Thoracic aorta (tissue), 2 donors: Measurements from ENCODE around the gene TGIF2. TPM values are rescaled to one million over a fixed set of nuclear protein-coding genes. Genes with fewer than 3 reads are reported as not detected.

Source experiments
- ATAC-seq: fragments of 150-250 bp; one replicate; pipeline ENCODE4 v1.8.0; 2017; ENCODE audit warnings: low read depth; ENCODE audit not compliant: insufficient number of reproducible peaks, low FRiP score
- DNase-seq: peaks from one replicate; pipeline ENCODE4 v3.0.0-alpha.2; 2020; ENCODE audit warnings: low spot score
- H3K27ac ChIP-seq, 2 donors: fragments of 200-600 bp; sonication (generic); 1 replicate in 1 of 2; 2 replicates in 1 of 2; pipeline ENCODE4 v1.5.1; 2016; ENCODE audit warnings: mild to moderate bottlenecking in 2 of 2, moderate library complexity in 2 of 2
- H3K27me3 ChIP-seq: fragments of 200-600 bp; sonication (generic); replicated peaks from 2 replicates; pipeline ENCODE4 v1.6.0; 2016; ENCODE audit warnings: mild to moderate bottlenecking; ENCODE audit not compliant: insufficient read depth
- H3K36me3 ChIP-seq: fragments of 200-600 bp; sonication (generic); one replicate; pipeline ENCODE4 v1.5.1; 2016
- H3K4me1 ChIP-seq, 2 donors: fragments of 200-600 bp; sonication (generic); 1 replicate in 1 of 2; 2 replicates in 1 of 2; pipeline versions ENCODE4 v1.5.1 to v1.6.0; 2016; ENCODE audit warnings: low read depth in 2 of 2, mild to moderate bottlenecking in 1 of 2; ENCODE audit not compliant: control insufficient read depth in 1 of 2
- H3K4me3 ChIP-seq: fragments of 200-600 bp; sonication (generic); 2 replicates; pipeline ENCODE4 v1.5.1; 2016; ENCODE audit warnings: mild to moderate bottlenecking
- H3K9me3 ChIP-seq: fragments of 200-600 bp; sonication (generic); 2 replicates; pipeline ENCODE4 v1.5.1; 2016
- total RNA-seq, 2 donors: library from RNA; depleted of rRNA; stranded (reverse); fragments of >200 nt; gene quantifications; one replicate each; pipeline versions ENCODE4 v1.1.0 to v1.2.3, GENCODE V29; 2016
- TF ChIP-seq, protein P1 (sequence below): fragments of 200-600 bp; sonication (generic); IDR thresholded peaks from one replicate; pipeline ENCODE4 v1.5.1; 2019; ENCODE audit warnings: antibody characterized with exemption

Gene TGIF2
- total RNA-seq, 2 donors from 2014 or later = 13.4 to 14.2 TPM

DNA sequence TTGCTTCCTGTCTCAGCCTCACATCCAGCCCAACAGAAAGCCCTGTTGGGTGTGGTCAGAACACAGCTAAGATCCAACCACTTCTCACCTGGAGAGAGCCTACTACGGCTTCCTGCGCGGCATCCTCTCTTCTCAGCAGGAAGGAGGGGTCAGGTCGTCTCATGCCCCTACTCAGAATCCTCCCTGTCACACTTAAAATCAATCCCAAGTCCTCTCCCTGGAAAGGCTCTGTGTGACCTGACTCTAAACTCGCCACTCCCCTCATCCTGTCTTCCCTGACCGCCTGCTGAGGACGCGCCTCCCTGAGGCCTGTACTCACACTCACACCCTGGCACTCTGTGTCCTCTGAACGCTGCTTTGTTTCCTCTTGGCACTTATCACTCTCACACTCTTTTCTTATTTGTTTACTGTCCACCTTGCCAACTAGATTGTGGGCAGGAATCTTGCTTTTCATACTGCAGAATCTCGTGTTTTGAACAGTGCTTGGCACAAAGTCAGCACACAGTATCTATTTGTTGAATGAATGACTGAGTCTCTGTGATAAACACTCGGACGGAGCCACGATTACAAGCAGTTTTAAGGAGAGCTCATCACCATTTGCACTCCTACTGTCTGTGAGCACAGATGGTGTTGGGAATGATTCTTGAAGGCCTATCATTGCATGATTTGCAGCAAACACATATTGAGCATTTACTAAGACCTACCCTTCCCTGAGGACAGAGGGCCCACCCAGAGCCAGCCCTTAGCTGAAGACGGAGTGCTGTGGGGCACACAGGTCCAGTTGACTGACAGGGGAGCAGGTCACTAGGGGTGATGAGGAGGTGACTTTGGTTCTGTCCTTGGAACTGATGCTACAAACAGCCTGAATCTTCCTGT lies 50.9 kb downstream of the TGIF2 start:
- Histone ChIP-seq H3K9me3 (no peaks in the 10 kb centered on the region), H3K27me3 (no peaks in the 10 kb centered on the region), H3K27ac (no peak overlapping the region), H3K4me3 (no peak overlapping the region), H3K36me3 (no peaks in the 10 kb centered on the region), H3K4me1 (no peaks in the 10 kb centered on the region)
- ATAC-seq = no peak
- no peak for DNase-seq
- TF ChIP-seq, protein P1, sequence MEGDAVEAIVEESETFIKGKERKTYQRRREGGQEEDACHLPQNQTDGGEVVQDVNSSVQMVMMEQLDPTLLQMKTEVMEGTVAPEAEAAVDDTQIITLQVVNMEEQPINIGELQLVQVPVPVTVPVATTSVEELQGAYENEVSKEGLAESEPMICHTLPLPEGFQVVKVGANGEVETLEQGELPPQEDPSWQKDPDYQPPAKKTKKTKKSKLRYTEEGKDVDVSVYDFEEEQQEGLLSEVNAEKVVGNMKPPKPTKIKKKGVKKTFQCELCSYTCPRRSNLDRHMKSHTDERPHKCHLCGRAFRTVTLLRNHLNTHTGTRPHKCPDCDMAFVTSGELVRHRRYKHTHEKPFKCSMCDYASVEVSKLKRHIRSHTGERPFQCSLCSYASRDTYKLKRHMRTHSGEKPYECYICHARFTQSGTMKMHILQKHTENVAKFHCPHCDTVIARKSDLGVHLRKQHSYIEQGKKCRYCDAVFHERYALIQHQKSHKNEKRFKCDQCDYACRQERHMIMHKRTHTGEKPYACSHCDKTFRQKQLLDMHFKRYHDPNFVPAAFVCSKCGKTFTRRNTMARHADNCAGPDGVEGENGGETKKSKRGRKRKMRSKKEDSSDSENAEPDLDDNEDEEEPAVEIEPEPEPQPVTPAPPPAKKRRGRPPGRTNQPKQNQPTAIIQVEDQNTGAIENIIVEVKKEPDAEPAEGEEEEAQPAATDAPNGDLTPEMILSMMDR = no peak

- H3K4me3 ChIP-seq = no peak overlapping the region
- H3K9me3 ChIP-seq = no peaks in the 10 kb centered on the region
- no peaks in the 10 kb centered on the region for H3K4me1 ChIP-seq
- no peaks in the 10 kb centered on the region for H3K27me3 ChIP-seq
- TF ChIP-seq, protein P1 = no peak
- H3K27ac ChIP-seq = no peak overlapping the region
- DNase-seq (no peak), ATAC-seq (no peak)
- no peaks in the 10 kb centered on the region for H3K36me3 ChIP-seq
These were observed 51.5 kb downstream of the TGIF2 start for GRCh38 chr20:36624944-36625324.

DNA sequence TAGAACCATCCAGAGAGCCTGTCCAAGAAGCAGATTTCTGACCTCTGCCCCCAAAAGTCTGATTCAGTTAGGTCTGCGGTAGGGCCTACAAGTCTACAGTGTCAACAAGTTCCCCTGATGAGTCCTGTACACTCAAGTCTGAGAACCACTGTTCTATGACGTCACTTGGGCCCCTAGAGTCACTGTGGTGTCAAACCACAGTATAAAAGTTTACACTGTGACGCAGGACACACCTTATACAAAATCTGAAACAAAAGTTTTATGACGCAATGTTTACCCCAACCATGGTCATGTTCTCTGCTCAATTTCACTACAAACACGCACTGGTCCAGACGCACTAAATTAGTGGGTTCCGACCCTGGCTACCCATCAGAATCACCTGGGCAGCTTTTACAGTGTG lies 54.7 kb downstream of the TGIF2 start:
- no peaks in the 10 kb centered on the region for H3K27me3 ChIP-seq

GRCh38 chr20:36629719-36630681 lies 56.6 kb downstream of the TGIF2 start:
- DNase-seq (no peak), ATAC-seq (no peak)
- no peaks in the 10 kb centered on the region for H3K9me3 ChIP-seq
- H3K4me1 ChIP-seq = no peaks in the 10 kb centered on the region
- H3K36me3 ChIP-seq = no peaks in the 10 kb centered on the region
- H3K4me3 ChIP-seq = no peak overlapping the region
- no peaks in the 10 kb centered on the region for H3K27me3 ChIP-seq
- TF ChIP-seq, protein P1 = no peak
- no peak overlapping the region for H3K27ac ChIP-seq

More for the DNA sequence above, 54.7 kb downstream of the TGIF2 start:
- TF ChIP-seq, protein P1 = no peak
- DNase-seq = no peak
- ATAC-seq = no peak
- Histone ChIP-seq H3K27ac (no peak overlapping the region), H3K4me1 (no peaks in the 10 kb centered on the region), H3K36me3 (no peaks in the 10 kb centered on the region), H3K9me3 (no peaks in the 10 kb centered on the region), H3K4me3 (no peak overlapping the region)

- TF ChIP-seq, protein P1 = no peak
- no peak for ATAC-seq
- H3K9me3 ChIP-seq = no peaks in the 10 kb centered on the region
- DNase-seq = no peak
- no peak overlapping the region for H3K4me3 ChIP-seq
- no peaks in the 10 kb centered on the region for H3K36me3 ChIP-seq
- H3K27me3 ChIP-seq = no peaks in the 10 kb centered on the region
- no peak overlapping the region for H3K27ac ChIP-seq
- H3K4me1 ChIP-seq = no peaks in the 10 kb centered on the region
These were observed 58.2 kb downstream of the TGIF2 start for GRCh38 chr20:36631646-36632045.
